ENCODE measurements around the gene RBM27.
"Not testable (repeated sequence)": the region's sequence is repeated elsewhere in the genome, so short reads cannot be mapped to it uniquely, and the experiment has no call there.

The RBM27 gene

GRCh38 chr5:146203011-146203871 is at the start of gene RBM27:
RBM27 (plus strand) TSS chr5:146203605; CDS start chr5:146203766, 161 bp downstream.
- in situ Hi-C loops (cut with MboI; ENCODE audit: low sequenced_read_pairs): no loop called here

DNA sequence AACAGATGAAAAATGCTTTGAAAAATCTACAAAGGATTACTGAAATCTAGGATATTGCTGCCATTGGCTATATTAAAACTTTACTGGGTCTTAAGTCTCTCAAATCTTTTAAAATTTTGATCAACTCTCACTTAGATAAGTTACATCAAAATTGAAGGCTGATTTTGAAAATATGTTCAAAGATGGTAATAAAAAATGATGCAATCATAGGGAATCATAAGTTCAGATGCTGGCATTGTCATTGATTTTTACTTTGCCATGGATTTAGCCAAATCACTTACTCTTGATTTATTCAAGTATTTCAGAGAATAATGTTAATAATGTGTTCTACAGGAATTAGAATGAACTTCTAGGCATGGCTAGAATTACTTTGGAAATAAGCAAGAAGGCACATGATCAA is 45.1 kb upstream of the RBM27 start:
- in situ Hi-C loops (cut with MboI; ENCODE audit: low sequenced_read_pairs): no loop called here

DNA sequence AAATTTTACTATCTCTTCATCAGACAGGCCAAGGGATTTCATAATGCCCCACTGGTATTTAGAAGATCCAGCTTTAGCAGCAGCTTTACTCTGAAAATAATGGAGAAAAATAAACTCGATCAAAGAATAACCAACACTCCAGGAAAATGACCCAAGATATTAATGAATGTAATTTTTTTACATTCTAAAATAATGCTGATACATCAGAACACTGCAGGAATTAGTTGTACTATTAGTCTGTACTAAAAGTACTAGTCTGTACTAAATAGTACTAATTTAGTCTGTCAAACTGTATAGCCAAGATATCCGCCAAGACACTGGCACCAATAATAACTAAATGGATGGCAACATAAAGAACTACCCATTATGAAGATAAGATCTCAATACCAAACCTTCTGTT is 39.0 kb upstream of the RBM27 start:
- in situ Hi-C loops (cut with MboI; ENCODE audit: low sequenced_read_pairs): no loop called here

DNA sequence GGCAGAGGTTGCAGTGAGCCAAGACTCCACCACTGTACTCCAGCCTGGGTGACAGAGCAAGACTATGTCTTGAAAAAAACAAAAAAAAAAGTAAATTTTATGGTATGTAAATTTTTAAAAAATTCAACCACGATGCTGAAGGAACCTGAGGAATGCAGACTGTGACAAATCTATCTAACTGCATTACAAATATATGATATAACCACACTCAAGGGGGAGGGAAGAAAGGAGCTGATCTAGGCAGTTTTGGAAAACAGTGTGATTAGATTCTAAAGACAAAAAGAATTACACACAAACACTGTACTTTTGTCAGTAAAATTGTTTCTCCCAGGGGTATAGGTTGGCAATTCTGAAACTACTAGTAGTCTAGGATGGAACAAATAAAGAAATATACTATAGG is 37.9 kb upstream of the RBM27 start:
- in situ Hi-C loops (cut with MboI; ENCODE audit: low sequenced_read_pairs): no loop called here

DNA sequence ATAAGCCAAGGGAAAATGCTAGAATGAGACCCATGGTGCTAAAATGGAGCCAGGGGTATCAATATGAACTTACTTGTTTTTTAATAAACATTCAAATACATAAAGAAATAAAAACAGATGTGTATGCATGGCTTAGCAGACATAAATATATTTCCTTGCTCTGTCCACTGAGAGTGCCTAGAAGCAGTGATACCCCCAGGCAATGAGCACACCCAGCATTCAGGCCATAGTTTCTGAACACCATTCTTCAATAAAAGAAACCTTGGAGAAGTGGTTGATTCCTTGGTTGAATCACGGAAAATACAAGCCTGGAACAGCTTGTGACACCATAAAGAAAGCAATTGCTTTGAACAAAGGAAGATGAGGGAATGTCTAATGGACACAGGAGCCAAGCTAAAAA is 37.5 kb upstream of the RBM27 start:
- in situ Hi-C loops (cut with MboI; ENCODE audit: low sequenced_read_pairs): no loop called here

- in situ Hi-C loops (cut with MboI; ENCODE audit: low sequenced_read_pairs): no loop called here
Measured at GRCh38 chr5:146169076-146169475, 34.3 kb upstream of the RBM27 start.

DNA sequence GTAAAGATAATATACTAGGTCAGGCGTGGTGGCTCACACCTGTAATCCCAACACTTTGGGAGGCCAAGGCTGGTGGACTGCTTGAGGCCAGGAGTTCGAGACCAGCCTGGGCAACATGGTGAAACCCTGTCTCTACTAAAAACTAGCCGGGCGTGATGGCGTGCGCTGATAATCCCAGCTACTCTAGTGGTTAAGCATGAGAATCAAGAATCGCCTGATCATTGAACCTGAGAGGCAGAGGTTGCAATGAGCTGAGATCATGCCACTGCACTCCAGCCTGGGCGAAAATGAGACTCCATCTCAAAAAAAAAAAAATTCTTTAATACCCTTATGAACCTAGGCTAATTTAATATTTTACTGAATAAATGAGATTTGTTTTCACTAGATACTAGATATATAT is 30.4 kb upstream of the RBM27 start:
- in situ Hi-C loops (cut with MboI; ENCODE audit: low sequenced_read_pairs): not testable (repeated sequence)

- in situ Hi-C loops (cut with MboI; ENCODE audit: low sequenced_read_pairs): no loop called here
Measured at GRCh38 chr5:146173597-146173996, 29.8 kb upstream of the RBM27 start.

DNA sequence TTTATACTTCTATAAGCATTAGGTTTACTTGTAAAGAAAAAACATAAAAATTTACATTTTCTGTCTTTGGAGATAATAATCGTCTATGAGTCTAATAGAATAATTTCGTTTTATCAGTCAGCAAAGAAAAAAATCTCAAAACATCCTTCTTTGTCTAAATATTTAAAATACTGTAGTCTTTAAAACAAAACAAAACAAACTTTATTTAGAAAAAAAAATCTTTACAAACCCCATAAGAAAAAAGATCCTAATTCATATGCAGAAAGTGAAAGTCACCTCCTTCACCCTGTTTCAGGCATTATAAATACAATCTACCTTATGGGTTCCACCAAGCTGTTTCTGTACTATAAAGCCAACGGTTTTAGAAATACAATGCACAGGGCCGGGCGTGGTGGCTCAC is 26.6 kb upstream of the RBM27 start:
- in situ Hi-C loops (cut with MboI; ENCODE audit: low sequenced_read_pairs): no loop called here

GRCh38 chr5:146179696-146180095 is 23.7 kb upstream of the RBM27 start:
- in situ Hi-C loops (cut with MboI; ENCODE audit: low sequenced_read_pairs): no loop called here

- in situ Hi-C loops (cut with MboI; ENCODE audit: low sequenced_read_pairs): not testable (repeated sequence)
Measured at GRCh38 chr5:146183403-146183802, 20.0 kb upstream of the RBM27 start.

GRCh38 chr5:146185161-146185560 is 18.2 kb upstream of the RBM27 start:
- in situ Hi-C loops (cut with MboI; ENCODE audit: low sequenced_read_pairs): no loop called here

DNA sequence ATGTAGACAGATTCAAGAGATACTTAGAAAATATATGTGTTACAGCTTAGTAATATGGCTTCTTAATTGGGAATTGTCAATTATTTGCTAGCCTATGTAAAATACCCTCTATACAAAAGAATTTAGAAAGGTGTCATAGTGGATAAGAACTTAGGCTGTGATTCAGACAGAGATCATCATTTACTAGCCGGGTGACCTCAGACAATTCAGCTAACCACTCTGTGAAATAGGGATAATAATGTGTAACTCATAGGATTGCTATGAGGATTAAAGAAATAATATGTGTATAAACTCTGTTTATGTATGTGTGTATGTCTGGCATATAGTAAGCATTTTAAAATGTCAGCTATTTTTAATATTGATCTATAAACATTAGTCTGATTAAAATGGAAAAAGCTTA is 15.0 kb upstream of the RBM27 start:
- in situ Hi-C loops (cut with MboI; ENCODE audit: low sequenced_read_pairs): no loop called here

GRCh38 chr5:146192571-146193043 is 10.8 kb upstream of the RBM27 start:
- in situ Hi-C loops (cut with MboI; ENCODE audit: low sequenced_read_pairs): no loop called here

DNA sequence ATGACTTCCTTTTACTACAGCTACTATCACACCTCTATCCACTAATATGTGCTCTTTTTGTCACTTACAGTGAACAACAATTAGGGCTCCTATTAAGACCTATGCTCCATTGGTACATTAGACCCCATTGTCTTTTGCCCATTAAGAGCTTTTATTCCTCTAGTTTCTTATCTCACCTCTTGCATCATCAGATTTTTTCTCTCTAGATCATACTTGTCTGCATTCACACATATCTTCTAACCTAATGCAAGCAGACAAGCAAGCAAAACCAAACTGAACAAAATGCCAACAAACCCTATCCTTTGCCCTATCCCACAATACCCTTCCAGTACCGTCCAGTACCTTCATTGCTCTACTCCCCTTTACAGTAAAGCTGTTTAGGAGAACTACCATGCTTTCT is 10.1 kb upstream of the RBM27 start:
- in situ Hi-C loops (cut with MboI; ENCODE audit: low sequenced_read_pairs): no loop called here

DNA sequence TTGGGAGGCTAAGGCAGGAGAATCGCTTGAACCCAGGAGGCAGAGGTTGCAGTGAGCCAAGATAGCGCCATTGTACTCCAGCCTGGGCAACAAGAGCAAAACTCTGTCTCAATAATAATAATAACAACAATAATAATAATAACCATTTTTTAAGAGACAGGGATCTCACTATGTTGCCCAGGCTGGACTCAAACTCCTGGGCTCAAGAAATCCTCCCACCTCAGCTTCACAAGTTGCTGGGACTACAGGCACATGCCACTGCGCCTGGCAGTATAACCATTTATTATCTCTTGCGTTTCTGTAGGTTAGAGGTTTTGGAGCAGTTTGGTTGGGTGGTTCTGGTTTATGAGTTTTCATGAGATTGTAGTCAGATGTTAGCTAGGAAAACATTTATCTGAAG is 8.4 kb upstream of the RBM27 start:
- in situ Hi-C loops (cut with MboI; ENCODE audit: low sequenced_read_pairs): not testable (repeated sequence)

DNA sequence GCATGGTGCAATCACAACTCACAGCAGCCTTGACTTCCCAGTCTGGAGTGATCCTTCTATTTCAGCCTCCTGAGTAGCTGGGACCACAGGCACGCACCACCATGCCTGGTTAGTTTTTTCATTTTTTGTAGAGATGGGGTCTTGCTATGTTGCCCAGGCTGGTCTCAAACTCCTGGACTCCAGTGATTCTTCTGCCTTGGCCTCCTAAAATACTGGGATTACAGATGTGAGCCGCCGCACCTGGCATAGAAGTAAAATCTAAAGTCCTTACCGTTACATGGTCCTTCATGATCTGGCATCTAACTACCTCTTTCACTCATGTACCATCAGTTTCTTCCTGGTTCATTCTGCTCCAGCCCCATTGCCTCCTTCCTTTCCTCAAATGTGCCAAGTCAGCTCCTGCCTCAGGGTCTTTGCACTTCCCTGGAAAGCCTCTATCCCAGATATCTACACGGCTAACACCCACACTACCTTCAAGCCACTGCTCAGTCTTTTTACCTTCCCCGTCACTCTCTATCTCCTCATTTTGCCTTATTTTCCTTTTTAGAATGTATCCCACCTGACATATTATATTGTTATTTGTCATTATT is 6.9 kb upstream of the RBM27 start:
- in situ Hi-C loops (cut with MboI; ENCODE audit: low sequenced_read_pairs): no loop called here

DNA sequence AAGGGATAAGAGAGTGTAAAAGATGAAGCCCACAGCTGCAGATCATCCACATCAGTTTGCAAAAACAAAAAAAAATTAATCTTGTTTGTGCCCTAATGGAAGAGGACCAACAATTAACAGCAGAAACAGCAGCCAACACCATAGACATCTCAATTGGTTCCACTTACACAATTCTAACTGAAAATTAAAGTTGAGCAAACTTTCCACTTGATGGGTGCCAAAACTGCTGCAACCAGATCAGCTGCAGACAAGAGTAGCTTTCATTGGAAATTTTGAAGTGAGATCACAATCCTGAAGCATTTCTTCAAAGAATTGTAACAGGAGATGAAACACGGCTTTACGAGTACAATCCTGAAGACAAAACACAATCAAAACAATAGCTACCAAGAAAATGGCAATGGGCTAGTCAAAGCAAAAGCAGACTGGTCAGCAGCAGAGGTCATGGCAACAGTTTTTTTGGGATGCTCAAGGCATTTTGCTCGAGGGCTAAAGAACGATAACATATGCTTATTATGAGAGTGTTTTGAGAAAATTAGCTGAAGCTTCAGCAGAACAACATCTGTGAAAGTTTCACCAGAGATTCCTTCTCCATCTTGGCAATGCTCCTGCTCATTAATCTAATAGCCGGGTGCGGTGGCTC is 4.1 kb upstream of the RBM27 start:
- in situ Hi-C loops (cut with MboI; ENCODE audit: low sequenced_read_pairs): no loop called here

DNA sequence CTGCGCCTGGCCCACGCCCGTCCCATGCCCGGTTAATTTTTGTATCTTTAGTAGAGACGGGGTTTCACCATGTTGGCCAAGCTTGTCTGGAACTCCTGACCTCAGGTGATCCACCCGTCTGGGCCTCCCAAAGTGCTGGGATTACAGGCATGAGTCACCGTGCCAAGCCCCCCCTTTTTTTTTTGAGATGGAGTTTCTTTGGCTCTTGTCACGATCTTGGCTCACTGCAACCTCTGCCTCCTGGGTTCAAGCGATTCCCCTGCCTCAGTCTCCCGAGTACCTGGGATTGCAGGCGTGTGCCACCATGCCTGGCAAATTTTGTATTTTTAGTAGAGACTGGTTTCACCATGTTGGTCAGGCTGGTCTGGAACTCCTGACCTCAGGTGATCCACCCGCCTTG is 1.6 kb upstream of the RBM27 start:
- in situ Hi-C loops (cut with MboI; ENCODE audit: low sequenced_read_pairs): not testable (repeated sequence)

DNA sequence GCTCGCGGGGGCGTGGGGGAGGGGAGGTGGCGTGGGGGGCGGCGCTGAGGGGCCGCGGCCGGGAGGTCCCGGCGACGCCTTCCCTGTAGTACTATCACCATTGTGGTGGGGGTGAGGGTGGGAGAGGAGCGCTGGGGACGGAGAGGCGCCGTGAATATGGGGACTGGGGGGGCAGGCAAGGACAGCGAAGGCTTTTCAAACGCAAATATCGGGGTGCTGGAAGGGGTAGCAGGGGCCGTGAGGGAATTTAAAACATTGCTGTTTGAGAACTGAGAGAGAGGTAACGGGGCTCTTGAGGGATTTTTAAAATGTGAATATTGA is 427 bp downstream of the RBM27 start:
- in situ Hi-C loops (cut with MboI; ENCODE audit: low sequenced_read_pairs): no loop called here

DNA sequence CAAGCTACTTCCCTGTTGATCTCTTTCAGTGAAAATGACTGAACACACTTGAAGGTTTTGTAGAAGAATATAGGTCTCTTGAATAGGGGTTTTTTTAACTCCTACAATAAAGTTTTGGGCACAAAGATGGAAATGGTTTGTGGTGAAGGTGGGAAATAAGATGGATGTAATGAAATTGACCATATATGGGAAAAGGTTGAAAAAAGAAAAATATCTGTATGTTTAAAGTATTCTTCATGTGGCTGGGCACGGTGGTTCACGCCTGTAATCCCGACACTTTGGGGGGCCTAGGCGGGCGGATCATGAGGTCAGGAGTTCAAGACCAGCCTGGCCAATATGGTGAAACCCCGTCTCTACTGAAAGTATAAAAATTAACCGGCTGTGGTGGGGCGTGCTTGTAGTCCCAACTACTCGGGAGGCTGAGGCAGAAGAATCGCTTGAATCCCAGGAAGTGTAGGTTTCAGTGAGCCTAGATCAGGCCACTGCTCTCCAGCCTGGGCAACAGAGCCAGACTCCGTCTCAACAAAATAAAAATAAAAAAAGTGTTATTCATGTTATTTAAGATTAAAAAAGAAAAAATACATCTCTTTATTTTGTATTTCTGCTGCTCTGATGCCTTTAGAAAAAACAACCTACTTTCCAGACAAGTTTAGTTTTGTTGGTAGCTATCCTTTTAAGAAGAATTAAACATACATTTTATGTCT is 2.2 kb downstream of the RBM27 start:
- in situ Hi-C loops (cut with MboI; ENCODE audit: low sequenced_read_pairs): no loop called here

- in situ Hi-C loops (cut with MboI; ENCODE audit: low sequenced_read_pairs): no loop called here
Measured at GRCh38 chr5:146206257-146206656, 2.9 kb downstream of the RBM27 start.

All from HL-60/S4 treated with retinoic acid at 250 ng/mL for 4 days and 3 days (cell line).